SH-SY5Y (cell line): ENCODE data around the gene HAT1.

Experiments
- GATA2 ChIP-seq: IDR thresholded peaks from 2 replicates; pipeline ENCODE4 v1.6.1; 2011; ENCODE audit warnings: mild to moderate bottlenecking, low read depth, low read length
- GATA3 ChIP-seq: IDR thresholded peaks from 2 replicates; pipeline ENCODE4 v1.6.1; 2011; ENCODE audit warnings: low read depth, mild to moderate bottlenecking, low read length, moderate library complexity

HAT1 gene

DNA sequence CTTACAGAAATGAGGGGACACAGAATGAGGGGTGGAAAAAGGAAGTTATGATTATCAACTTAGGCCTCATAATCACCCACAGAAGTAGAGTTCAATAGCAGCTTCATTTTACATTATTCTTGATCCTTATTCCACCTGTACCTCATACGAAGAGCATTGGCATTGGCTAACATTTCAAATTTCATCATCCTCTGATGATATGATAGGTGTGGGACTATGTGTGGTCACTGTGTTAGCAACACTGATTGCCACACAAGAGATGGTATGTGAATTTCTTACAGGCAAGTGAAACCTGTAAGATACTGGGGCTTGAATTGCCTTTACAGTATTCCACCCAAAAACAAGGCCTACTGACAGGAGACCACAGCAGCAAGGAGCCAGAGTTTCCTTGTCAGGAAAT is 14.0 kb upstream of the HAT1 start:
- TF ChIP-seq GATA2 = no peak
- no peak for TF ChIP-seq GATA3

DNA sequence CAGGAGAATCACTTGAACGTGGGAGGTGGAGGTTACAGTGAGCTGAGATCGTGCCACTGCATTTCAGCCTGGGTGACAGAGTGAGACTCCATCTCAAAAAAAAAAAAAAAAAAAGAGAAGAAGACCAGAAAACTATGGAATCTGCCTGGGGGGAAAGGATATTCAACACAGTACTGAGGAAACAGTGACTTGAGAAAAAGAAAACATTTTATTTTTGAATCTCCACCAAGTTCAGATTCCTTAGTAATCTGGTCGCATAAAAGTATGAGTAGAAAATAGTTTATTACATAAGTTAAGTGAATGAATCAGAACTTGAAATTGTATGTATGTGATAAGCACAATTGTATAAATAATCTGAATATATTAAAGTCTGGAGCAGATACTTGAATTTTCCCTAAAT is 13.0 kb upstream of the HAT1 start:
- no peak for TF ChIP-seq GATA2
- TF ChIP-seq GATA3 = no peak

DNA sequence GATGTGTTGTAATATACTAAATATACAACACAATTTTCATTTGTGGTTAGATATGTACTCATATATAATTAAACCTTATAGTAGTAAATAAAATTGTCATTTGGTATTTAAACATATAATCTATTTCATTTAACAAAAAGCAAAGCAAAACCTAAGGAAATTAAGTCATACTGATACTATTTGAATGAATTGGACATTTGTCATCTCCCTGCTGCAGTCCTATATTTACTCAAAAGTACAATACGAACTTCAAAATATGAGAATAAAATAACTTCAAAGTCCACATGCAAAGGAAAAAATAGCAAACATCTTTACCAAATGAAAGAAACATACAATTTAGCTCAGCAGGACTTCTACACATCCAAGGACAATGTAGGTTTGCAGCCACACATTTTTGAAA is 11.8 kb upstream of the HAT1 start:
- TF ChIP-seq GATA2 = no peak
- TF ChIP-seq GATA3 = no peak

DNA sequence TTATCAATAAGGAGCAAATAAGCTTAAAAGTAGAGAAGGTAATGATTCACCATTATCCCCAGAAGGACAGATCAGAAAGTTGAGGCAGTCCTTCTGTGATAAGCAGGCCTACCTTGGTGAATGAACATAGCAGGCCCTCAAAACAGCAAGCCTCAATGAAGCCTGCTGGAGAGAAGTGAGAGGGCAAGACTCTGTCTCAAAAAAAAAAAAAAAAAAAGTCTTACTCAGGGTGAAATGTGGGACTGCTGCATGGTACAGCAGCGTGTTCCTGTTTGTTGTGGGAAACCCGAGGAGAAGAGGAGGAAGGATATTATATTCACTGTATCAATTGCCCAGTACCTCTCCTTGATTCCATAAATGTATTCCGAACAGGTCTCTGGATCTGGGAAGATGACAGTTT is 8.7 kb upstream of the HAT1 start:
- TF ChIP-seq GATA3 = no peak
- TF ChIP-seq GATA2 = no peak

DNA sequence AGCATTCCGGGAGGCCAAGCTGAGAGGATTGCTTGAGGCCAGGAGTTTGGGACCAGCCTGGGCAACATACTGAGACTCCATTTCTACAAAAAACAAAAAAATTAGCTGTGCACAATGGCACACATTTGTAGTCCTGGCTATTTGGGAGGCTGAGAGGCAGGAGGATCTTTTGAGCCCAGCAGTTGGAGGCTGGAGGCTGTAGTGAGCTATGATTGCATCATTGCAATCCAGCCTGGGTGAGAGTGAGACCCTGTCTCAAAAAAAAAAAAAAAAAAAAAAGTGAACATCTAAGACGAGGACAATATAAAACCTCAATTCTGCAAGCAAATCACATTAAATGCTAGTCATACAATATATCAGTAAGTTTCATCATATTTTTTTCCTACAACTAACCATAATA is 2.8 kb upstream of the HAT1 start:
- no peak for TF ChIP-seq GATA2
- TF ChIP-seq GATA3 = no peak

DNA sequence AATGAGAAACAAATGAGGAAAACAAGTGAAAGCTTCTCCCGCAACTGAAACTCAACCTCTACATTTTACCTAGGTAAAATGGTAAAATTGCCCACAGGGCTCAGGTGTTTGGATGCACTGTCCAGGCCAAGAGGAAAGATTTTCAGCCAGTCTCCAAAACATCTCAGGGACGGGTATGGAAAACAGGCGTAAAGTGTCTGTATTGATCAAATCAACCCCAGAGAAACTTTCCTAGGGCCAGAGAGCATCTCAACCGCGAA is 361 bp upstream of the HAT1 start:
- TF ChIP-seq GATA2 (no peak), GATA3 (no peak)

DNA sequence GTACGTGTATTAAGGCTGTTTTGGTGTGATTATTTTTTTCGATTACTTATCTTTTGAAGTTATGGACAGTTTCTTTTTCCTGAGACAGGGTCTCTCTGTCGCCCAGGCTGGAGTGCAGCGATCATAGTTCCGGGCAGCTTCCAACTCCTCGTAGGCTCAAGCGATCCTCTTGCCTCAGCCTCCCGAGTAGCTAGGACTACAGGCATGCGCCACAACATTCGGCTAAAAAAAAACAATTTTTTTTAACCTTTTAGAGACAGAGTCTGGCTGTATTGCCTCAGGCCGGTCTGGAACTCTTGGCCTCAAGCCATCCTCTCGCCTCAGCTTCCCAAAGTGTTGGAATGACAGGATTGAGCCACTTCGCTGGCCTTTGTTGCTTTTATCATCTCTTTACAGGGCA is 945 bp downstream of the HAT1 start:
- TF ChIP-seq GATA2 (no peak), GATA3 (no peak)

DNA sequence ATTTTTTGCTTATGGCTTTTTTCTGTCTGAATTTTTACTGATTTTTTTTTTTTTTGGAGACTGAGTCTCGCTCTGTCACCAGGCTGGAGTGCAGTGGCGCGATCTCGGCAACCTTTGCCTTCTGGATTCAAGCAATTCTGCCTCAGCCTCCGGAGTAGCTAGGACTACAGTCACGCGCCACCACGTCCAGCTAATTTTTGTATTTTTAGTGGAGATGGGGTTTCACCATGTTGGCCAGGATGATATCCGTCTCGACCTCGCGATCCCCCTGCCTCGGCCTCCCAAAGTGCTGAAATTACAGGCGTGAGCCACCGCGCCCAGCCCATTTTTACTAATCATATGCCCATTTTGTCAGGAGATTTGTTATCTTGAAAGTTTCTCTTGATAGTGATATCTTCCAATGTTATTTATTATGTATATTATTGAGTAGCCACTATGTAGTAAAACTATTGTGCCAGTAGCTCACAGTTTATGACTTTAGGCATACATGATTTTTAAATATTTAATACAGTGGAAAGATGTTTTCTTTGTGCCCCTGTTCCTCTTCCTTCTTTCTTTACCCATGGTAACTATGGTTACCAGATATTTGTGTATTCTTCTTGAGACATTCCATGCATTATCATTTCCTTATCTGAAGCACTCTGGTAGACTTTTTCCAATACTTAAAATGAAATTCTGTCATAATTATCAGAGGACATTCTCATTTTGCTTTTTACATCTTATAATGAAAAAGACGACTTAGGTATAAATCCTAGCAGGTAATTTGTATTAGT is 2.1 kb downstream of the HAT1 start:
- TF ChIP-seq GATA3 (no peak), GATA2 (no peak)

DNA sequence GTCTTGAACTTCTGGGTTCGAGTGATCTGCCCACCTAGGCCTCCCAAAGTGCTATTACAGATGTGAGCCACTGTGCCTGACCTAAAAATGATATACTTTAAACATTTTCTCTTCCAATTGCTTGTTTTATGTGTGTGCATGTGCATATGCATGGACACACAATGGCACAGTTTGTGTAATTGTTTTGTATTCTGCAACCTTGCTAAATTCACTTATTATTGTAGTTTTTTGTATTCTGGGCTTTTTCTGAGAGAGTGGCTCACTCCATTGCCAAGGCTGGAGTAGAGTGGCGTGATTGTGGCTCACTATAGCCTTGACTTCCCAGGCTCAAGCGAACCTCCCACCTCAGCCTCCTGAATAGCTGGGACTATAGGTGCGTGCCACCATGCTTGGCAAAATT is 8.1 kb downstream of the HAT1 start:
- TF ChIP-seq GATA2 (no peak), GATA3 (no peak)

DNA sequence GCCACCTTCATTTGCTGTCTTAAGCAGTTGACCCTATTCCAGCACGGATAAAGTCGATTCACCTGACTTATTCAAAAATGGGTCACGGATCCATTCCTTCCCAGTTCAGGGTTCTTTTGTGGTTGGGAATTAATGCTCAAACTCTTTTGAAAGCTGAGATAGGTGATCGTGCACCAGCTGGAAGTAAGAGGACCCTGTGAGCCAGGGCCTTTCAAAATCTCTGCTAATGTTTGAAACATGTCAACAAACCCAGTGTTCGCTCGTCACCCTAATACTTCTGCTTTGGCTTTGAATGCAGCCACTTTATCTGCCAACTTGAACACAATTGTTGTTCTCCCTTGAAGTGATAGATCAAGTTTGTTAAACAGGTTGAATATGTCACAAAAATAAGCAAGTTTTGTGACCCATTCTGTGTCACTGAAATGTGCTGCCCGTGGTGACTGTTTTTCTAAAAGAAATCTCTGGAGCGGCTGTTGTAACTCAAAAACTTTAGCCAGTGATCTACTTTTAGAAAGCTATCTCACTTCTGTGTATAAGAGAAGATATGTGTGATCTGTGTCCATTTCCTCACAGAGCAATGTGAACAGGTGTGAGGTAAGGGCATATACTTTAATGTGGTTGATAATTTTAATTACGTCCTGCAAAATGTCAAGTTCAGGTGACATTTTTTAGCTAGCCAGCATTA is 16.9 kb downstream of the HAT1 start:
- TF ChIP-seq GATA3 (no peak), GATA2 (no peak)

DNA sequence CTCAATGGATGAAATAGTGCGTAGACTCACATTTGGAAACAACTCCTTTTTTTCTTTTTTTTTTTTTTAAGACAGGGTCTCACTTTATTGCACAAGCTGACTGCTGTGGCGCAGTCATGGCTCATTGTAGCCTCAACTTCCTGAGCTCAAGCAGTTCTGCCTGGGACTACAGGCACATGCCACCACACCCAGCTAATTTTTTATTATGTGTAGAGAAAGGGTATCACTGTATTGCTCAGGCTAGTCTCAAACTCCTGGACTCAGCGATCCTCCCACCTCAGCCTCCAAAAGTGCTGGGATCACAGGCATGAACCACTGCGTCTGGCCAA is 17.4 kb downstream of the HAT1 start:
- TF ChIP-seq GATA2 (no peak), GATA3 (no peak)

DNA sequence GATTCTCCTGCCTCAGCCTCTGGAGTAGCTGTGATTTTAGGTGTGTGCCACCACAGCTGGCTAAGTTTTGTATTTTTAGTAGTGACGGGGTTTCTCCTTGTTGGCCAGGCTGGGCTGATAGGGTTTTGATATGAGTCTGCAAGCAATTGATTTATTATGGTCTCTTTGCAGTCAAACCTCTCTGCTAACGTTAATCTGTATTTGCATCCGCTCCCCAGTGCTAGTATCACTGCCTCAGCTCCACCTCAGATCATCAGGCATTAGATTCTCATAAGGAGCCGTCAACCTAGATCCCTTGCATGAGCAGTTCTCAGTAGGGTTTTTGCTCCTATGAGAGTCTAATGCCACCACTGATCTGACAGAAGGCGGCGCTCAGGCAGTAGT is 19.0 kb downstream of the HAT1 start:
- TF ChIP-seq GATA3 = no peak
- TF ChIP-seq GATA2 = no peak

DNA sequence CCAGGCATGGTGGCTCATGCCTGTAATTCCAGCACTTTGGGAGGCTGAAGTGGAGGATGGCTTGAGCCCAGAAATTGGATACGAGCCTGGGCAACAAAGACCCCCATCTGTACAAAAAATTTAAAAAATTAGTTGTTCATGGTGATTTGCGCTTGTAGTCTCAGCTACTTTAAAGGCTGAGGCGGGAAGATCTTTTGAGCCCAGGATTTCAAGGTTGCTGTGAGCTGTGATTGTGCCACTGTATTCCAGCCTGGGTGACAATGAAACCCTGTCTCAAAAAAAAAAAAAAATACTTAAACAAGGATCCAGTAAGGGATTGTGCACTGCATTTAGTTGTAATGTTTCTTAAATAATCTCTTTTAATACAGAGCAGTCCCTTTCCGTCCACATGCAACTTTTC is 21.6 kb downstream of the HAT1 start:
- no peak for TF ChIP-seq GATA2
- TF ChIP-seq GATA3 = no peak

DNA sequence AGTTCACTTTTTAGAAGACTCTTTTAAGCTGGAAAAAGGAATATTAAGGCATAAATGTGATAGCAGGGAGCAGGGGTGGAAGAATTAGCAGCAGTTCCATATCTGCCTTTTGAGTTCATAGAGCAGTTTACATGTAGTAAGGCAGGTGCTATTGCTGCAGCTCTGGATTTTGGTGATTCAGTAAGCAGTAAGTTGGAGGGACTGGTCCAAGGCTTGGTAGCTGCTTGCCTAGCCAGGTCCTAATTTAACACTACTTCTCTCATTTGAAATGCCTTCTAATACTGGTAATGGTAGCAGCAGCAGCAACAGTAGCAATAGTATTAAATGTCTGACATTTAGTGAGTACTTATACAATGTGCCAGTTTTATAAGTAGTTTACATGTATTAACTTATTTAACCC is 30.0 kb downstream of the HAT1 start:
- TF ChIP-seq GATA2 (no peak), GATA3 (no peak)

DNA sequence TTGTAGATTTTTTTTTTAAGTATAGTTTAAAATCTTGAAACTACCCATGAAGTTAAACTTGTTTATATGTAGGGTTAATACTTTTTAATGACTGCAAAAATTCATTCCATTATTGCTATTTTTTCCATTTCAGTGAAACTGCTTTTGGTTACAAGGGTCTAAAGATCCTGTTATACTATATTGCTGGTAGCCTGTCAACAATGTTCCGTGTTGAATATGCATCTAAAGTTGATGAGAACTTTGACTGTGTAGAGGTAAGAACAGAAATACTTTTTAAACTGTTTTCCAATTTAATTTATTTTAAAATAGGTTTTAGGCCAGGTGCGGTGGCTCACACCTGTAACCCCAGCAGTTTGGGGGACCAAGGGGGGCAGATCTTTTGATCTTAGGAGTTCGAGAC is 30.5 kb downstream of the HAT1 start:
- TF ChIP-seq GATA3 = no peak
- no peak for TF ChIP-seq GATA2
